Esophagus muscularis mucosa (tissue), 4 donors: ENCODE data around the gene SECTM1. TPM values are rescaled to one million over a fixed set of nuclear protein-coding genes. Genes with fewer than 3 reads are reported as not detected.

ENCODE experiments used
- DNase-seq: peaks from one replicate; pipeline ENCODE4 v3.0.0-alpha.2; 2017; ENCODE audit errors: extremely low spot score
- H3K27ac ChIP-seq, 4 donors: fragments of 200-600 bp; sonication (generic); replicated peaks in 1 of 4; 1 replicate in 3 of 4; 2 replicates in 1 of 4; pipeline ENCODE4 v1.5.1; 2016 to 2019; ENCODE audit warnings: mild to moderate bottlenecking in 1 of 4
- H3K27me3 ChIP-seq, 4 donors: fragments of 200-600 bp; sonication (generic); one replicate each; pipeline versions ENCODE4 v1.5.1 to v1.6.0; 2016 to 2019
- H3K36me3 ChIP-seq, 4 donors: fragments of 200-600 bp; sonication (generic); one replicate each; pipeline ENCODE4 v1.5.1; 2016 to 2019
- H3K4me1 ChIP-seq, 4 donors: fragments of 200-600 bp; sonication (generic); one replicate each; pipeline ENCODE4 v1.5.1; 2016 to 2019
- H3K4me3 ChIP-seq, 4 donors: fragments of 200-600 bp; sonication (generic); 1 replicate in 2 of 4; 2 replicates in 2 of 4; pipeline ENCODE4 v1.5.1; 2016 to 2019; ENCODE audit warnings: mild to moderate bottlenecking in 4 of 4, moderate library complexity in 1 of 4
- H3K9me3 ChIP-seq, 4 donors: fragments of 200-600 bp; sonication (generic); 1 replicate in 3 of 4; 2 replicates in 1 of 4; pipeline ENCODE4 v1.5.1; 2016 to 2019
- EP300 ChIP-seq: sonication (generic); formaldehyde crosslinking; IDR thresholded peaks from one replicate; pipeline ENCODE4 v1.6.1; 2017; ENCODE audit warnings: antibody characterized with exemption
- POLR2A ChIP-seq: fragments of 450-650 bp; IDR thresholded peaks from one replicate; pipeline ENCODE4 v1.6.1; 2017; ENCODE audit warnings: antibody characterized with exemption, moderate library complexity, mild to moderate bottlenecking, low read depth
- POLR2AphosphoS5 ChIP-seq, 2 donors: sonication (generic); formaldehyde crosslinking; IDR thresholded peaks; one replicate each; pipeline ENCODE4 v1.6.1; 2017; ENCODE audit warnings: antibody characterized with exemption in 2 of 2
- WGBS: methylation state at CpG from one replicate; pipeline ENCODE4 v1.1.5; 2018; 5-methylcytosine and 5-hydroxymethylcytosine counted together
- intact Hi-C: fragments of 100-400 bp; cut with DNase I; formaldehyde crosslinking; loops from one replicate; pipeline ENCODE4 v1.15.1; 2023
- total RNA-seq, 4 donors: library from RNA; depleted of rRNA; stranded (reverse); fragments of >200 nt; gene quantifications; one replicate each; pipeline versions ENCODE4 v1.1.0 to v1.2.1, GENCODE V29; 2016
- TF ChIP-seq, protein P1 (sequence below), 3 experiments: fragments of 200-600 bp in 2 of 3; fragments of 450-650 bp in 1 of 3; sonication (generic) in 2 of 3; IDR thresholded peaks; one replicate each; pipeline ENCODE4 v1.5.1; 2017 to 2019; ENCODE audit warnings: antibody characterized with exemption in 3 of 3, mild to moderate bottlenecking in 2 of 3, moderate library complexity in 1 of 3

The SECTM1 gene
- total RNA-seq, 4 donors from 2014 or later: 10.0 to 41.1 (median 22.2) TPM

DNA sequence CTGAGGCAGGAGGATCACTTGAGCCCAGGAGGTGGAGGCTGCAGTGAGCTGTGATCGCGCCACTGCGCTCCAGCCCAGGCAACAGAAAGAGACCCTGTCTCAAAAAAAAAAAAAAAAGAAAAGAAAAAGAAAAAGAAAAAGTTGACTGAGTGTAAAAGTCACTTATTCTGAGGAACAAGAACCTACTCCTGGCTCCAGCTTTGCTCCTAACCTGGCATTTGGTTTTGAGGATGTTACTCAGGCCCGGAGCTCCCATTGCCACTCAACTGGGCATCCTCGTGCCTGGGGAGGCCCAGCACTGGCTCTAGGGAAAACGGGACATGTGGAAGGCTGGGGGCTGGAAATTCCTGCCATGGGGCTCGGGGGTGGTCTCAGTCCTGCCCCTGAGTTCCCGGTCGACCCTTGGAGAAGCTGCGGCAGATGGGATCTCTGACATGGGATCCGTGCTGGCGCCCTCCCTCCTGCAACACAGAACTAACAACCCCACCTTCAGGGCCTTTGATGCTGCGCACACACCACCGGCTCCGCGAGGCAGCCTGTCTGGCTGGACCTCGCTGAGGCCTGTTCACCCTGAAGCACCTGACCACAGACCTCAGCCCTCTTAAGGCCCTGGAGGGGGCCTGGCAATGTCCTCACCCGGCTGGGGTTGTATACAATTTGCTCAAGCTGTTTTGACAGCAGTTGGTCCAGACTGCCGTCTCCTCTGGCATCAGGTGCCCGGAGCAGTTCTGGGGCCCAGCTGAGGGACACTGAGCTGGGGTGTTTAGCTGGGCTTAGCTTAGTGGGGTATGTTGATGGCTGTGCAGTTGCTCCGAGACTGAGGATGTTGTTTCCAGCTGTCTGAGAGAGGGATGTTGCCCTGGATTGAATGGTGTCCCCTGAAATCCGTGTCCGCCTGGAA lies 28.5 kb downstream of the SECTM1 start:
- 85% methylated on average over 19 of the region's 23 CpGs for WGBS
- H3K9me3 ChIP-seq: no peaks in the 10 kb centered on the region

DNA sequence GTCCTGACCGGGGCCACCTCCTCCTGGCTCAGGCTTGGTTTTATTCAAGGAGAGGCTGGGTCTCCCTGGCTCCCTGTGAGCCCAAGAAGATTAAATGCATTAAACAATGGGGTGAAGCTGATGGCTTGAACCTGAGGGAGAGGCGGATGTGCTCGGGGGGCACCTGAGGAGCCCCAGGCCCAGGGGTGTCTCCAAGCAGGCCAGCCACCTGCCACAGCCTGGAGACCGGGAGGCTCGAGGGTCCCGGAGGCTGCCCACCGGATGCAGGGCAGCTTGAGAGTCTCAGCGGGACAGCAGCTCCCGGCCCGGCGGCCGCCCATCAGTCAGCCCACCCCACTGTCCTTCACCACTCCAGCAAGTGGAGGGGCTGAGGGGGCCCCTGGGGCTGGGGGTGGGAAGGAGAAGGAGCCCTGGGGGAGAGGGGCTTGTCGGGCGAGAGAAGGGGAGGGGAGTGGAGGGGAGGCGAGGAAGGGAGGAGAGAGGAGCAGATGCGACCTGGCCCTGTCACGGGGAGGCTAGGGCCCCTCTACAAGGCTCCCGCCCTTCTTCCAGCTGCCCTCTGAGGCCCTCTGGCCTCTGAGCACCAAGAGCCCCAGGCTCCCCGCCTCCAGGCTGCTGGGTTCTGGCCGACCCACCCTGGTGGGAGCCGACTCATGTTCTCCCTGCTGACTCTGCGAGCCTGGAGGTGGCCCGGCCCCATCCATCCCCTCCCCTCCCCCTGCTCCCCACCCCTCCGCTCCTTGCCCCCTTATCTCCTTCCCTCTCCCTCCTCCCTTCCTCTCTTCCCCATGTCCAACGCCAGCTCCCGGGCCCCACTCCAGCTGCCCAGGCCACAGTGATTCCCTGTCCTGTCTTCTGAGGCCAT lies 29.4 kb downstream of the SECTM1 start:
- intact Hi-C loops: no loop called here
- Histone ChIP-seq H3K4me3 (no peak overlapping the region), H3K27me3 (peaks cover 0 to 10% (median 0%) of the 10 kb centered on the region in 4 donors), H3K9me3 (no peaks in the 10 kb centered on the region), H3K27ac (no peak overlapping the region), H3K4me1 (peaks cover 10 to 14% (median 12%) of the 10 kb centered on the region in 4 donors), H3K36me3 (no peaks in the 10 kb centered on the region)
- TF ChIP-seq EP300 (no peak), POLR2A (no peak), POLR2AphosphoS5 (IDR thresholded peaks at IDR 0.05) (no peak)
- TF ChIP-seq, protein P1, sequence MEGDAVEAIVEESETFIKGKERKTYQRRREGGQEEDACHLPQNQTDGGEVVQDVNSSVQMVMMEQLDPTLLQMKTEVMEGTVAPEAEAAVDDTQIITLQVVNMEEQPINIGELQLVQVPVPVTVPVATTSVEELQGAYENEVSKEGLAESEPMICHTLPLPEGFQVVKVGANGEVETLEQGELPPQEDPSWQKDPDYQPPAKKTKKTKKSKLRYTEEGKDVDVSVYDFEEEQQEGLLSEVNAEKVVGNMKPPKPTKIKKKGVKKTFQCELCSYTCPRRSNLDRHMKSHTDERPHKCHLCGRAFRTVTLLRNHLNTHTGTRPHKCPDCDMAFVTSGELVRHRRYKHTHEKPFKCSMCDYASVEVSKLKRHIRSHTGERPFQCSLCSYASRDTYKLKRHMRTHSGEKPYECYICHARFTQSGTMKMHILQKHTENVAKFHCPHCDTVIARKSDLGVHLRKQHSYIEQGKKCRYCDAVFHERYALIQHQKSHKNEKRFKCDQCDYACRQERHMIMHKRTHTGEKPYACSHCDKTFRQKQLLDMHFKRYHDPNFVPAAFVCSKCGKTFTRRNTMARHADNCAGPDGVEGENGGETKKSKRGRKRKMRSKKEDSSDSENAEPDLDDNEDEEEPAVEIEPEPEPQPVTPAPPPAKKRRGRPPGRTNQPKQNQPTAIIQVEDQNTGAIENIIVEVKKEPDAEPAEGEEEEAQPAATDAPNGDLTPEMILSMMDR (IDR thresholded peaks at IDR 0.05): no peak
- WGBS: 78% methylated on average over 26 of the region's 26 CpGs
- no peak for DNase-seq

More for the DNA sequence above, 28.5 kb downstream of the SECTM1 start:
- peaks cover 0 to 19% (median 0%) of the 10 kb centered on the region in 4 donors for H3K27me3 ChIP-seq
- no peak overlapping the region for H3K27ac ChIP-seq
- intact Hi-C loops: no loop called here
- no peaks in the 10 kb centered on the region for H3K36me3 ChIP-seq
- no peak overlapping the region for H3K4me3 ChIP-seq
- TF ChIP-seq POLR2A (no peak), EP300 (no peak), POLR2AphosphoS5 (IDR thresholded peaks at IDR 0.05) (no peak)
- TF ChIP-seq, protein P1 (IDR thresholded peaks at IDR 0.05): no peak
- DNase-seq: no peak
- H3K4me1 ChIP-seq: peaks cover 8 to 12% (median 9%) of the 10 kb centered on the region in 4 donors

DNA sequence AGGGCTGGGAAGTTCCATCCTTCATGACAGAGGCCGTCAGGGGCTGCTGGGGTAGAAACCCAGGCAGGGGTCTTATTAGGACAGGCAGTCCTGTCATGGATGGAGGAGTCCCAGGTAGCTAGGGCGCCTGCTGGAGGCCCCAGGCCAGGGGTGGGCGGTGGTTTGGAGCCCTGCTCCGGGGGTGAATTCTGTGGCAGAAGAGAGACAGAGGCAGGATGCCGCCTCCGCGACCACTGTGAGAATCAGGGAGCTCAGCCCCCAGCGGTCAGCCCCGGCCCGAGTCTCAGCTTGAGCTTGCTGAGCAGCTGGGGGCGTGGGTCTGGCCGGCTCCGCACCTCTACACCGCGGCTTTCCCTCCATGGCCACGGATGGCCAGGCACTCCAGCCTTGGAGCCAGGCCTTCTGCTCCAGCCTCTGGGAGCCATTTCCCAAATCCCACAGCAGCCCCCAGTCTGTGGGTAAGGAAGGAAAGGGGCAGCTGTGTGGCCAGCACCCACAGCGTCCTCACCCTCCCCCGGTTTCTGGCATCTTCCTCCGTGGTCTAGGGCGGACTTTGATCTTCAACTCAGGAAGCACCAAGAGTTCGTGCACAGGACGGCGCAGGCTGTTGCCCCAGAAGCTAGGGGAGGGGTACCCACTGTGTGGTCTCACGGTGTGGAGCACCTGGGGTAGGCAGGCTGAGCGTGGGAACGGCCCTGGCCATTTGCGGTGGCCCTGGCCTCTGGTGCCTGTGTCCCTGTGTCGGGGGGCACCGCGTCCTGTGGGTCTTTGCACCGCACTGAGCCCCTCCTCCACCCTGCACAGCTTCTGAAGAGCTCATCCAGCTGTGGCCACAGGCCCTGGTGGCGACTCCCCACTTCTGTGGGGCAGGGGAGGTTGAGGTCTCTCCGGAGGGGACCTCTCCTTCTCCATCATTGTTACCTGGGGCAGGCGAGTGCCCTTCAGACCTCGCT lies 30.3 kb downstream of the SECTM1 start:
- peaks cover 20 to 23% (median 21%) of the 10 kb centered on the region in 4 donors for H3K4me1 ChIP-seq
- no peaks in the 10 kb centered on the region for H3K9me3 ChIP-seq
- intact Hi-C loops: no loop called here
- 83% methylated on average over 20 of the region's 35 CpGs for WGBS
- no peaks in the 10 kb centered on the region for H3K36me3 ChIP-seq
- no peak overlapping the region for H3K27ac ChIP-seq
- DNase-seq: no peak
- no peak overlapping the region for H3K4me3 ChIP-seq
- H3K27me3 ChIP-seq: peaks cover 0 to under 1% (median 0%) of the 10 kb centered on the region in 4 donors
- TF ChIP-seq, protein P1 (IDR thresholded peaks at IDR 0.05): no peak
- TF ChIP-seq POLR2A (no peak), EP300 (no peak), POLR2AphosphoS5 (IDR thresholded peaks at IDR 0.05) (no peak)

DNA sequence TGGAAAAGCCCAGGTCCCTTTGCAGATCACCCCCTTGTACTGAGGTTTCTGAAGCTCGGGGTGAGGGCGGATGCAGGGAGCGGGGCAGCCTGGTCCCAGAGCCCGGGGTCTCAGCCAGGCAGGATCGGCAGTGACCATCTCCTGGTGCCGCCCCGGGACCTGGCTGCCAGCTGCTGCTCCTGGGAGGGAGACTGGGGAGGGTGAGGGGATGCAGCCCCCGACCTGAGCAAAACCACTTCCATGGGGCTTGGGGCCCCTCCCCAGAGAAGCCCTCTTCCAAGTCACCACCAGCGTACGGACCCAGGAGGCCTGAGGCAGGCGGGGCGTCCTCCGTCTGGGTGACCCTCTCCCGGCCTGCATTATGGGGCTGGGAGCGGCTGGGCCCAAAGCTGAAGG lies 31.0 kb downstream of the SECTM1 start:
- intact Hi-C loops: no loop called here
- no peak for DNase-seq
- Histone ChIP-seq H3K27me3 (no peaks in the 10 kb centered on the region), H3K27ac (no peak overlapping the region), H3K36me3 (no peaks in the 10 kb centered on the region), H3K4me1 (peaks cover 27 to 30% (median 28%) of the 10 kb centered on the region in 4 donors), H3K9me3 (no peaks in the 10 kb centered on the region), H3K4me3 (no peak overlapping the region)
- TF ChIP-seq POLR2AphosphoS5 (IDR thresholded peaks at IDR 0.05): no peak
- TF ChIP-seq EP300: no peak
- TF ChIP-seq POLR2A: no peak
- TF ChIP-seq, protein P1 (IDR thresholded peaks at IDR 0.05): no peak
- 95% methylated on average over 8 of the region's 15 CpGs for WGBS
